ENCODE data around the gene IL11RA.

The IL11RA gene

GRCh38 chr9:34651876-34652601 lies at the start of gene IL11RA:
IL11RA (plus strand) TSS chr9:34652185; CDS start chr9:34655218, 3,033 bp downstream.
- H3K4me1 ChIP-seq (ENCODE audit: control insufficient read depth in 1 of 2, insufficient read depth in 1 of 2, low read depth in 1 of 2, low read length in 1 of 2) = peaks cover 13 to 19% of the 10 kb centered on the region in 2 experiments
- H3K27me3 ChIP-seq = peaks cover 13% of the 10 kb centered on the region
- H3K9me3 ChIP-seq = no peaks in the 10 kb centered on the region
- H3K27ac ChIP-seq = no peak within 1 kb of the TSS
- TF ChIP-seq CTCF (IDR thresholded peaks at IDR 0.05) = no peak
- peaks cover 23% of the 10 kb centered on the region for H3K36me3 ChIP-seq
- H3K4me3 ChIP-seq (ENCODE audit: low read depth in 1 of 2, low read length in 1 of 2) = peak within 1 kb of the TSS in 1 of 2 experiments; percentile 27

- Histone ChIP-seq H3K27me3 (peaks cover 62% of the 10 kb centered on the region), H3K4me3 (ENCODE audit: low read depth in 1 of 2, low read length in 1 of 2) (no peak overlapping the region), H3K27ac (no peak overlapping the region), H3K36me3 (no peaks in the 10 kb centered on the region), H3K4me1 (ENCODE audit: control insufficient read depth in 1 of 2, insufficient read depth in 1 of 2, low read depth in 1 of 2, low read length in 1 of 2) (no peaks in the 10 kb centered on the region), H3K9me3 (no peaks in the 10 kb centered on the region)
- TF ChIP-seq CTCF (IDR thresholded peaks at IDR 0.05) = peak; percentile 88
Measured at GRCh38 chr9:34603610-34604231, 48.3 kb upstream of the IL11RA start.

GRCh38 chr9:34606190-34606589 lies 45.8 kb upstream of the IL11RA start:
- peaks cover 40% of the 10 kb centered on the region for H3K27me3 ChIP-seq
- H3K27ac ChIP-seq = no peak overlapping the region
- no peak overlapping the region for H3K4me3 ChIP-seq (ENCODE audit: low read depth in 1 of 2, low read length in 1 of 2)
- peaks cover 3 to 7% of the 10 kb centered on the region in 2 experiments for H3K4me1 ChIP-seq (ENCODE audit: control insufficient read depth in 1 of 2, insufficient read depth in 1 of 2, low read depth in 1 of 2, low read length in 1 of 2)
- H3K36me3 ChIP-seq = no peaks in the 10 kb centered on the region
- TF ChIP-seq CTCF (IDR thresholded peaks at IDR 0.05) = no peak
- H3K9me3 ChIP-seq = no peaks in the 10 kb centered on the region

GRCh38 chr9:34606905-34607304 lies 45.1 kb upstream of the IL11RA start:
- no peaks in the 10 kb centered on the region for H3K36me3 ChIP-seq
- no peak overlapping the region for H3K27ac ChIP-seq
- peaks cover 8 to 12% of the 10 kb centered on the region in 2 experiments for H3K4me1 ChIP-seq (ENCODE audit: control insufficient read depth in 1 of 2, insufficient read depth in 1 of 2, low read depth in 1 of 2, low read length in 1 of 2)
- H3K27me3 ChIP-seq = peaks cover 39% of the 10 kb centered on the region
- H3K9me3 ChIP-seq = no peaks in the 10 kb centered on the region
- TF ChIP-seq CTCF (IDR thresholded peaks at IDR 0.05) = no peak
- no peak overlapping the region for H3K4me3 ChIP-seq (ENCODE audit: low read depth in 1 of 2, low read length in 1 of 2)

GRCh38 chr9:34607331-34607730 lies 44.7 kb upstream of the IL11RA start:
- H3K27me3 ChIP-seq = peaks cover 39% of the 10 kb centered on the region
- no peak overlapping the region for H3K4me3 ChIP-seq (ENCODE audit: low read depth in 1 of 2, low read length in 1 of 2)
- no peaks in the 10 kb centered on the region for H3K36me3 ChIP-seq
- H3K27ac ChIP-seq = no peak overlapping the region
- H3K4me1 ChIP-seq (ENCODE audit: control insufficient read depth in 1 of 2, insufficient read depth in 1 of 2, low read depth in 1 of 2, low read length in 1 of 2) = peaks cover 11 to 14% of the 10 kb centered on the region in 2 experiments
- H3K9me3 ChIP-seq = no peaks in the 10 kb centered on the region
- TF ChIP-seq CTCF (IDR thresholded peaks at IDR 0.05) = no peak

All from neutrophil (primary cell).